ENCODE data around the gene PDE6H. TPM values are rescaled to one million over a fixed set of nuclear protein-coding genes. Genes with fewer than 3 reads are reported as not detected.

PDE6H gene
- total RNA-seq, 1 donor from 2014 or later = not detected

DNA sequence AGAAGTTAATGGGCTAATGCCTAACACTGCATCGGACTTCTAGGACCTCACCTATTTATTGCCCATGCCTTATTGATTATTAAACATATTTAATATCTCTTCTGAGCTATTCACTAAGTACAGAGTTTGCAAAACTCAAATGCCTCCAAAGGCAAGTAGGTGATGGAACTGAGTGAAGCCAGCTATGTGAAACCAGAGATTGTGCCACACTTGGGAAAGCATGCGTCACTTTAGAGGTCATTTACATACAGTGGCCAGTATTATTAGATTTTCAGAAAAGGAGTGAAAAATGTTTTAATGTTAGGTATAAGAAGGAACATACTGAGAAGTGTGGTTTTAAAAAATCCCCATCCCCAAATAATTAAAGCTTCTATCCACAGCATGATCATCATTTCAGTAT is 27.7 kb downstream of the PDE6H start:
- no peak for DNase-seq (ENCODE audit: low read depth in 2 of 2)

DNA sequence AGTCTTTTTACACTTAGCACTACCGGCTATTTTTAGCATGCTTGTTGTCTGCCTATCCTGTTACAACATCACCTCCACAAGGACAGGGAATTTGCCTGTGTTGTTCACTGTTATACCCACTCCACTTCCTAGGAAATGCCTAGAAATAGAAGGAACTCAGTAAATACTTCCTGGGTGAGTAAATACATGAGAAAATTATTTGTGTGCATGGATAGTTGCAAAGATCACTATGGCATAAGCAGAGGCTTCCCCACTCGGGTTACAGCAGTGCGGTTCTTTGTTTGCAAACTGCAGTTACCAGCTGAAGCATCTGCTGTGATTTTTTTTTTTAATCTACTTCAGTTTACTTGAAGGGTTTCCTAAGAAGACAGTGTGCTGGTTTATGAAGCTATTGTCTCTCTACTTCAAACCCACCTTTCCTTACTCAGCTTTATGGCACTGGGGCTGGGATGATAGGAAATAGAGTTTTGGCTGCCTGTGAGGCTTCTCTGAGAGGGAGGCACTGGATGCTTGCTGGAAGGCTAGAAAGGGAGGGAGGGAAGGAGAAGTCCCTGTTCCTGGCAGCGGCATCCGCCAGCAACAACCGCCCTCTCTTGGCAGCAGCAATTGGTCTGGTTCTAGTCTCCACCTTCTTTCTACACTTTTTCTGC is 29.0 kb downstream of the PDE6H start:
- no peak for DNase-seq (ENCODE audit: low read depth in 2 of 2)

GRCh38 chr12:15004421-15004820 is 31.6 kb downstream of the PDE6H start:
- no peak for DNase-seq (ENCODE audit: low read depth in 2 of 2)

DNA sequence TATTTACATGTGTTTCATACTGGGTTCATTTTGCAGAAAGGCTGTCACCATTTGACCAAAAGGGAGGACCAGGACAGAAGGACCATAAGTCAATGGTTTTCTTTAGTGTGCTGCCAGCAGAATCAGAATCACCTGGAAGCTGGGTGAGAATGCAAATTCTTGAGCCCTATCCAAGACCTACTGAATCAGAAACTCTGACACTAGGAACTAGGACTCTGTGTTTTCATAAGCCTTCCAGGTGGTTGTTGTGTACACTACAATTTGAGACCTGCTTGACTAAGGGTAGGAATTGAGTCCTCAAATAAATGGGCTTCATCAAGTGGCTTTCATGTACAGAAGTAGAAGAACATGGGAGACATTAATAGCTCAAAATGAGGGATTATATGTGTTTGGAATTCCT is 32.2 kb downstream of the PDE6H start:
- no peak for DNase-seq (ENCODE audit: low read depth in 2 of 2)

DNA sequence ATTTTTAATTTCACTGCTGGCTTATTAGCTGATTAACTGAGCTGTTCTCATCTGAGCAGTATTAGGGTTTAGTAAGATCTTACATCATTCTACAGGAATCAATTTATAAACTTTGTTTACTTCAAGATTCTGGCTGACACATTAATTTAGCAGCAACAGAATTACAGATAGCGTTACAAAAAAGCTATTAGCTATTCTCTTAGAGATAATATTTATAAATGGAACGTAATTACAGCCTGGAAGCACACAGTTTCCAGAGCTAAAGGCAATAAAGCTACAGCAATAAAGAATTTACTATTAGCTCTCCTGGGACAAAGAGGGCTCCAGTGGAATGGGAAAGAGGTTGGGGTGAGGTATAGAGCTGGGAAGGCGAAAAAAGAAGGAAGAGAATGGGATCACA is 34.7 kb downstream of the PDE6H start:
- DNase-seq (ENCODE audit: low read depth in 2 of 2) = no peak

- DNase-seq (ENCODE audit: low read depth in 2 of 2) = no peak
Observed at GRCh38 chr12:15011162-15011561, 38.3 kb downstream of the PDE6H start.

- no peak for DNase-seq (ENCODE audit: low read depth in 2 of 2)
Observed at GRCh38 chr12:15013634-15014179, 40.9 kb downstream of the PDE6H start.

- no peak for DNase-seq (ENCODE audit: low read depth in 2 of 2)
Observed at GRCh38 chr12:15014708-15015107, 41.9 kb downstream of the PDE6H start.

DNA sequence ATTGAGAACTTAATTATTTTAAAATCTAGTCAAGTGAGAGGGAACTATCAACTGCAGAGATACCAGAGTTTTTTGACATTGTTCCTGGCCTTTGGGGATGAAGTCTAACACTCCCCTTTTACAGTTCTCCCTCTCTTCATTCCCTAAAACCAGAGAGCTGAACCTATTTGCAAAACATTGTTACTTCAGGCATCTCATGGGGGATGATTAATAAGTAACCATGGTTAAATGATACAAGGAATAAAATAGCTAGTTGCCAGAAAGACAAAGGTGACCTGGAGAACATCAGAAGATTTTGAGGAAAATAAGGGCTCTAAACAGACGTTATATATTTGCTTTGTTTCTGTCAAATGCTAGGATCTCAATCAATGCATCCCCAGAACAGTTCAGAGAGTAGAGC is 42.3 kb downstream of the PDE6H start:
- no peak for DNase-seq (ENCODE audit: low read depth in 2 of 2)

GRCh38 chr12:15020156-15020555 is 47.3 kb downstream of the PDE6H start:
- DNase-seq (ENCODE audit: low read depth in 2 of 2) = no peak

Other genes starting within 250 kb of the PDE6H start
- 11.5 and 15.9 TPM in 2 replicates for gene WBP11, start 169.6 kb upstream of the PDE6H start, total RNA-seq
- gene C12orf60, start 169.4 kb upstream of the PDE6H start, total RNA-seq = 0.65 and 1.2 TPM in 2 replicates
- gene SMCO3, start 158.9 kb upstream of the PDE6H start, total RNA-seq = 1.3 and 2.2 TPM in 2 replicates
- 62.5 and 121 TPM in 2 replicates for gene ART4, start 129.5 kb upstream of the PDE6H start, total RNA-seq
- gene MGP, start 87.2 kb upstream of the PDE6H start, total RNA-seq = 26.2 and 154 TPM in 2 replicates
- gene ERP27, start 34.5 kb upstream of the PDE6H start, total RNA-seq = 0.22 TPM in 1 of 2 replicates, not detected in the other
- 8.9 and 93.7 TPM in 2 replicates for gene ARHGDIB, start 11.4 kb upstream of the PDE6H start, total RNA-seq
- not detected in 2 replicates for gene RERG, start 248.4 kb downstream of the PDE6H start, total RNA-seq

Data from lung microvascular endothelial cell (primary cell).